Type B pancreatic cell (in vitro differentiated cells): ENCODE measurements around the gene ADAMTS19. TPM values are rescaled to one million over a fixed set of nuclear protein-coding genes. Genes with fewer than 3 reads are reported as not detected.

Source experiments
- DNase-seq: peaks from one replicate; pipeline ENCODE4 v3.0.0; 2021; ENCODE audit warnings: mixed read lengths; ENCODE audit not compliant: unreplicated experiment; ENCODE audit errors: extremely low spot score
- H3K27ac Mint-ChIP-seq: 2 replicates; pipeline ENCODE4 v1.8.0; 2021; ENCODE audit warnings: mild to moderate bottlenecking, mixed read lengths
- H3K27me3 Mint-ChIP-seq: 2 replicates; pipeline ENCODE4 v1.8.0; 2021; ENCODE audit warnings: mixed read lengths
- H3K36me3 Mint-ChIP-seq: 2 replicates; pipeline ENCODE4 v1.8.0; 2021; ENCODE audit warnings: mixed read lengths
- H3K4me1 Mint-ChIP-seq: one replicate; pipeline ENCODE4 v1.8.0; 2021; ENCODE audit warnings: mixed read lengths; ENCODE audit not compliant: unreplicated experiment
- H3K4me3 Mint-ChIP-seq: 2 replicates; pipeline ENCODE4 v1.8.0; 2021; ENCODE audit warnings: mild to moderate bottlenecking, mixed read lengths
- H3K9me3 Mint-ChIP-seq: 2 replicates; pipeline ENCODE4 v1.8.0; 2021; ENCODE audit warnings: mixed read lengths
- total RNA-seq: library from RNA; stranded (reverse); gene quantifications from 2 replicates; pipeline ENCODE4 v1.2.1, GENCODE V29; 2021; ENCODE audit warnings: low replicate concordance
- TF ChIP-seq, protein P1 (sequence below): fragments of 200-600 bp; sonication (generic); conservative IDR thresholded peaks from 2 replicates; pipeline ENCODE4 v1.5.0; 2021; ENCODE audit warnings: antibody characterized with exemption, mild to moderate bottlenecking

ADAMTS19 gene
- total RNA-seq, 1 donor from 2014 or later: 12.7 TPM

DNA sequence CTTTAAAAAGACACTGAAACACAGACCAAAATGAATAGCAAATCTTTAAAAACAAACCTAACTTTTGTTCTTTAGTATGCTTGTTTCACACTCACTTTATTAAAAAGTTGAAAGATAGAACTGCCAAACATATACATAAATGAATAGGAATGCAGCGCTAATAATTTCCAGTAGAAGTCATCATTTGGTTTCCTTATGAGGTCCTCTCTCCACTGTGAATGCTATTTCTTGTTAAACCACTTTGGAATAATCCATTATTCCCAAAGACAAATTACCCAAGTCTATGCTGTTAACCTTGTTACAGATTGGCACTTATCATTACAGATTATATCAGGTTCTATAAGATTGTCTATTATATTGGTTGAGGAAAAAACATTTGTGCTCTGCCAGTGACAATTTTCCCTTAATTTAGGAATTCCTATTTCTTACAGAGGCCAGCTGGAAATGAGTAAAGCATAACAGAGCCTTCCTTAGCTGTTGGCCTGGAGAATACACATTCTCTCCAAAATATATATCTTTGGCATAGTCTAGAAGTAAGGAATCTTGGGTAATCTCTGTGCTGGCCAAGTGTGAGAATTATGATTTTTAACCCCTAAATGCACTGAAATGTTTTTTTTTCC, 258.5 kb downstream of the ADAMTS19 start:
- Mint-ChIP-seq H3K27ac (no peak overlapping the region), H3K4me1 (no peaks in the 10 kb centered on the region), H3K4me3 (no peak overlapping the region), H3K36me3 (peaks cover 10% of the 10 kb centered on the region), H3K9me3 (no peaks in the 10 kb centered on the region), H3K27me3 (no peaks in the 10 kb centered on the region)
- TF ChIP-seq, protein P1, sequence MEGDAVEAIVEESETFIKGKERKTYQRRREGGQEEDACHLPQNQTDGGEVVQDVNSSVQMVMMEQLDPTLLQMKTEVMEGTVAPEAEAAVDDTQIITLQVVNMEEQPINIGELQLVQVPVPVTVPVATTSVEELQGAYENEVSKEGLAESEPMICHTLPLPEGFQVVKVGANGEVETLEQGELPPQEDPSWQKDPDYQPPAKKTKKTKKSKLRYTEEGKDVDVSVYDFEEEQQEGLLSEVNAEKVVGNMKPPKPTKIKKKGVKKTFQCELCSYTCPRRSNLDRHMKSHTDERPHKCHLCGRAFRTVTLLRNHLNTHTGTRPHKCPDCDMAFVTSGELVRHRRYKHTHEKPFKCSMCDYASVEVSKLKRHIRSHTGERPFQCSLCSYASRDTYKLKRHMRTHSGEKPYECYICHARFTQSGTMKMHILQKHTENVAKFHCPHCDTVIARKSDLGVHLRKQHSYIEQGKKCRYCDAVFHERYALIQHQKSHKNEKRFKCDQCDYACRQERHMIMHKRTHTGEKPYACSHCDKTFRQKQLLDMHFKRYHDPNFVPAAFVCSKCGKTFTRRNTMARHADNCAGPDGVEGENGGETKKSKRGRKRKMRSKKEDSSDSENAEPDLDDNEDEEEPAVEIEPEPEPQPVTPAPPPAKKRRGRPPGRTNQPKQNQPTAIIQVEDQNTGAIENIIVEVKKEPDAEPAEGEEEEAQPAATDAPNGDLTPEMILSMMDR: no peak
- no peak for DNase-seq

DNA sequence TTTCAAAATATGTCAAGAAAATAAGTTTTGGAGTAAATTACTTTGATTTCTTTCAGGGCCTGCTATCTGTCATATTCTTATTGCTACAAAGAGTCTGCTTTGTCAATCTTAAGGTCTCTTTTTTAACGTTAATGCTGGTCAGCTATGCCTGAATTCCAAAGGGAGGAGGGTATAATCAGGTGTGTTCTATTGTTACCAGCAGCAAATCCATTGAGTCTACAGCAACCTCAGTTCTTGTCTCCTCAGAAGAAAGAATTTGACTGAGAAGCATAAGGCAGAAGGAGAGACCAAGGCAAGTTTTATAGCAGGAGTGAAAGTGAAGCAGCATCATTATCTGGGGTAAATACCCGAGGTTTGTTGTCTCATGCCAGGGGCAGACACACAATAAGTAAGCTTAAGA, 264.1 kb downstream of the ADAMTS19 start:
- TF ChIP-seq, protein P1: no peak
- Mint-ChIP-seq H3K27ac (no peak overlapping the region), H3K9me3 (no peaks in the 10 kb centered on the region), H3K27me3 (no peaks in the 10 kb centered on the region), H3K36me3 (peaks cover 10% of the 10 kb centered on the region), H3K4me3 (no peak overlapping the region), H3K4me1 (no peaks in the 10 kb centered on the region)
- no peak for DNase-seq

DNA sequence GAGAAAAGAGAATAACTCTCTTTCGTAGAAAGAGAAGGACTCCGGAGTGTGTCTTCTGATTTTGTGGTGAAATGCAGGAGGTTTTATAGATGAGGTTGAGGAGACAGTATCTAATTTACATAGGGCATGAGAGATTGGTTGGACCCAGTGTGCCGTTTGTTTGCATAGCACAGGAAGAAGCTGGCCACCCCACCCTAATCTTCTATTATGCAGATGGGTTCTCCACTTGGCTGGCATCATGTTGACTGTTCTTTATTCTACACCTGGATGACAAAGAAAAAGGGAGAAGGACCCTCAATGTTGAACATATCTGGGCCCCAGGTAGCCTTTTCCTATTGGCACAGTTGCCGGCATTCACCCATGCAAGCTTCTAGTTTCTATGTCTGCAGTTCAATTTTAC, 264.5 kb downstream of the ADAMTS19 start:
- no peak overlapping the region for H3K27ac Mint-ChIP-seq
- TF ChIP-seq, protein P1: no peak
- no peak for DNase-seq
- H3K9me3 Mint-ChIP-seq: no peaks in the 10 kb centered on the region
- H3K4me3 Mint-ChIP-seq: no peak overlapping the region
- H3K27me3 Mint-ChIP-seq: no peaks in the 10 kb centered on the region
- H3K36me3 Mint-ChIP-seq: peaks cover 10% of the 10 kb centered on the region
- H3K4me1 Mint-ChIP-seq: no peaks in the 10 kb centered on the region

DNA sequence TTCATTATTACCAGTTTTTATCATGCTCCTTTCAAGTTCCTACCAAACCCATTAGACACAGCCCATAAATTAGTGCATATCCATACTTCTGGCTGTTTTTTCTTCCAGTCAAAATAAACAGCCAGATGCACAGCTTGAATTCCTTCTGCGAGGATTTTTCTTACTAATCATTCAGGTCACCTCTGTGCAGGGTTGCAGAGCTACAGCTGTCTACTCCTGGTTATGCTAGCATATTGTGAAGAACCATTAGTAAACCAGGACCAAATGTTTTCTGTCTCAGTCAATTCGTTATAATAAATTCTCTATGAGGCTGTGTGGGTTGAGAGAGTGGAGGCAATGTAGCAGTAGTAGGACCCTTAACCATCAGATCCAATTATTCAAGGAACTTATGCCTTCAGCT, 279.7 kb downstream of the ADAMTS19 start:
- peaks cover 3% of the 10 kb centered on the region for H3K36me3 Mint-ChIP-seq
- TF ChIP-seq, protein P1: no peak
- no peak for DNase-seq
- H3K4me1 Mint-ChIP-seq: no peaks in the 10 kb centered on the region
- no peaks in the 10 kb centered on the region for H3K27me3 Mint-ChIP-seq
- no peak overlapping the region for H3K27ac Mint-ChIP-seq
- no peak overlapping the region for H3K4me3 Mint-ChIP-seq
- no peaks in the 10 kb centered on the region for H3K9me3 Mint-ChIP-seq

DNA sequence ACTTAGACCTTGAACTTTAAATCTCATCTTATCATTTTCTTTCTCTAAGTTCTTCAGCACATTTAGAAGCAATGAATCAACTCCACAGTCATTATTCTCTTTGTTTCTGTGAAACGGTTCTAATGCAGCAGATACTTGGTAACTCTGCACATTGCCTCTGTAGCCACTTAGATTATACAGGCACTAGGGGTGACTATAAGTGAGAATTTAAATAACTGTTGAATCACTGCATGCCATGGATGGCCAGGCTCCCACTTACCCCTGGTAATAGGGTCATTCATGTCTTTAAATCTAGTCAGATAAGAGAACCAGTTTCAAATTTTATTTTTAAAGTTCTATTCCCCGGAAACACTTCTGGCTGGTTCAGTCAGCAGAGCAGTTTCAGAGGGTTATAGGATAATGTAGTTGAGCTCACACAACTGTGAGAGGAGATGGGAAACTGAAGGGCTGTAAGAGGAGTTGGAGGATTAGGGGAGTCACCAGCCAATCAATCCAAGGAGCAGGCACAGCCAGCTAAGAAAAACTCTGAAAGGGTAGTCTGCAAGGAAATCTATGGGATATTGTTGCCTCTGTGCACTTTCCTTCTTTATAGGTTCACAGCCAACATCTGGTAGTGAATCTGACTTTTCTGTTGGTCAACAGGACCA, 283.6 kb downstream of the ADAMTS19 start:
- H3K27ac Mint-ChIP-seq: no peak overlapping the region
- peaks cover 10% of the 10 kb centered on the region for H3K4me1 Mint-ChIP-seq
- no peaks in the 10 kb centered on the region for H3K27me3 Mint-ChIP-seq
- H3K9me3 Mint-ChIP-seq: no peaks in the 10 kb centered on the region
- no peak overlapping the region for H3K4me3 Mint-ChIP-seq
- no peak for DNase-seq
- H3K36me3 Mint-ChIP-seq: peaks cover 3% of the 10 kb centered on the region
- TF ChIP-seq, protein P1: no peak
